ENCODE results near the gene HOPX. TPM values are rescaled to one million over a fixed set of nuclear protein-coding genes. Genes with fewer than 3 reads are reported as not detected.

The HOPX gene
- total RNA-seq, 1 donor from 2014 or later = 42.1 TPM

DNA sequence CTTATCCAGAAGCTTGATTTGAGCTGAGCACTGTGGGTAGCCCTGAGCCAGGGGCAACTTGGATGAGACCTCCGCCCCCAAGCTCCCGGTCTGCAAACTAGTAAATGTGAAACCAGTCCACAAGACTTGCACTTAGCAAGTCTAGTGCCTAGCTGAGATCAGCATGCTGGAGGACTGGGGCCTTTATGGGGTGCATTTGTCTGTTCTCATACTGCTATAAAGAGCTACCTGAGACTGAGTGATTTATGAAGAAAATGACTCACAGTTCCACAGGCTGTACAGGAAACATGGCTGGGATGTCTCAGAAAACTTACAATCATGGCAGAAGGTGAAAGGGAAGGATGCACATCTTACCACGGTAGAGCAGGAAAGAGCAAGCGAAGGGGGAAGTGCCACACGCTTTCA, 42.1 kb upstream of the HOPX start:
- Mint-ChIP-seq H3K4me1 (ENCODE audit: unreplicated experiment) (peaks cover 4% of the 10 kb centered on the region), H3K27me3 (no peaks in the 10 kb centered on the region), H3K4me3 (no peak overlapping the region), H3K27ac (no peak overlapping the region), H3K9me3 (no peaks in the 10 kb centered on the region), H3K36me3 (no peaks in the 10 kb centered on the region)
- TF ChIP-seq, protein P1, sequence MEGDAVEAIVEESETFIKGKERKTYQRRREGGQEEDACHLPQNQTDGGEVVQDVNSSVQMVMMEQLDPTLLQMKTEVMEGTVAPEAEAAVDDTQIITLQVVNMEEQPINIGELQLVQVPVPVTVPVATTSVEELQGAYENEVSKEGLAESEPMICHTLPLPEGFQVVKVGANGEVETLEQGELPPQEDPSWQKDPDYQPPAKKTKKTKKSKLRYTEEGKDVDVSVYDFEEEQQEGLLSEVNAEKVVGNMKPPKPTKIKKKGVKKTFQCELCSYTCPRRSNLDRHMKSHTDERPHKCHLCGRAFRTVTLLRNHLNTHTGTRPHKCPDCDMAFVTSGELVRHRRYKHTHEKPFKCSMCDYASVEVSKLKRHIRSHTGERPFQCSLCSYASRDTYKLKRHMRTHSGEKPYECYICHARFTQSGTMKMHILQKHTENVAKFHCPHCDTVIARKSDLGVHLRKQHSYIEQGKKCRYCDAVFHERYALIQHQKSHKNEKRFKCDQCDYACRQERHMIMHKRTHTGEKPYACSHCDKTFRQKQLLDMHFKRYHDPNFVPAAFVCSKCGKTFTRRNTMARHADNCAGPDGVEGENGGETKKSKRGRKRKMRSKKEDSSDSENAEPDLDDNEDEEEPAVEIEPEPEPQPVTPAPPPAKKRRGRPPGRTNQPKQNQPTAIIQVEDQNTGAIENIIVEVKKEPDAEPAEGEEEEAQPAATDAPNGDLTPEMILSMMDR (conservative IDR thresholded peaks at IDR 0.05) = no peak
- DNase-seq (ENCODE audit: extremely low spot score, unreplicated experiment) = no peak

GRCh38 chr4:56708146-56708545, 27.1 kb upstream of the HOPX start:
- H3K27me3 Mint-ChIP-seq = no peaks in the 10 kb centered on the region
- no peaks in the 10 kb centered on the region for H3K36me3 Mint-ChIP-seq
- no peak for DNase-seq (ENCODE audit: extremely low spot score, unreplicated experiment)
- no peaks in the 10 kb centered on the region for H3K9me3 Mint-ChIP-seq
- H3K27ac Mint-ChIP-seq = no peak overlapping the region
- no peaks in the 10 kb centered on the region for H3K4me1 Mint-ChIP-seq (ENCODE audit: unreplicated experiment)
- TF ChIP-seq, protein P1 (conservative IDR thresholded peaks at IDR 0.05) = no peak
- no peak overlapping the region for H3K4me3 Mint-ChIP-seq

DNA sequence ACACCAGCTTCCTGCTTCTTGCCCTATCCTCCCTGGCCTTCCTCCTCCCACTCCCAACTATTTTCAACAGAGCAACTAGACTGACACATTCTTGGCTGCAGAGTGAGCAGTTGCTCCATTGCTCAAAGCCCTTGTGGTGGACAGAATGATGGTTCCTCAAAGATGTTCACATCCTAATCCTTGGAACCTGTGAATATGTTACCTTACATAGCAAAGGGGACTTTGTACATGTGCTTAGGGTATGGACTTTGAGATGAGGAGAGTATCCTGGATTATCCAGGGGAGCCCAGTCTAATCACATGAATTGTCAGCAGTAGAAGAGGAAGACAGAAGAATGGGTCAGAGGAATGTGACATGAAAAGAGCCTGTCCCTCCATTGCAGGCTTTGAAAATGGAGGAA, 24.9 kb upstream of the HOPX start:
- no peak overlapping the region for H3K4me3 Mint-ChIP-seq
- no peaks in the 10 kb centered on the region for H3K27me3 Mint-ChIP-seq
- no peak overlapping the region for H3K27ac Mint-ChIP-seq
- H3K36me3 Mint-ChIP-seq = no peaks in the 10 kb centered on the region
- no peaks in the 10 kb centered on the region for H3K4me1 Mint-ChIP-seq (ENCODE audit: unreplicated experiment)
- DNase-seq (ENCODE audit: extremely low spot score, unreplicated experiment) = no peak
- TF ChIP-seq, protein P1 (conservative IDR thresholded peaks at IDR 0.05) = no peak
- H3K9me3 Mint-ChIP-seq = no peaks in the 10 kb centered on the region

DNA sequence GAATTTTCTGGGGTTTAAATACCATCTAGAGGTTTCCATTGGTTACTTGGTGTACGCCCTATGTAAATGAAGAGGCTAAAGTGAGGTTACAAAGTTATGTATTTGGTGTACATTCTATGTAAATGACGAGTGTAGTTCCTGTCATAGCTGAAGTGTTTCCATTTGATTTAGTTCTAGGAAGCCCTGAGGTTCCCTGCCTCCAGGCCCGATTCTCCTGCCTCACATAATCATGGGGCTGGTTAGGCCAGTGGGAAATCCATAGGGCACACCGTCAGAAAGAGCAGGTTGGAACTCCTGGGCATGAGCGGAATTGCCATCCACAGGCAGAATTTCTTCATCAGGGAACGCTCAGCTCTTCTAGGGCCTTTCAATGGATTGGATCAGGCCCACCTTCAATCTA, 24.2 kb upstream of the HOPX start:
- Mint-ChIP-seq H3K27ac (no peak overlapping the region), H3K4me1 (ENCODE audit: unreplicated experiment) (no peaks in the 10 kb centered on the region), H3K9me3 (no peaks in the 10 kb centered on the region), H3K36me3 (no peaks in the 10 kb centered on the region), H3K27me3 (no peaks in the 10 kb centered on the region), H3K4me3 (no peak overlapping the region)
- DNase-seq (ENCODE audit: extremely low spot score, unreplicated experiment) = no peak
- TF ChIP-seq, protein P1 (conservative IDR thresholded peaks at IDR 0.05) = no peak

DNA sequence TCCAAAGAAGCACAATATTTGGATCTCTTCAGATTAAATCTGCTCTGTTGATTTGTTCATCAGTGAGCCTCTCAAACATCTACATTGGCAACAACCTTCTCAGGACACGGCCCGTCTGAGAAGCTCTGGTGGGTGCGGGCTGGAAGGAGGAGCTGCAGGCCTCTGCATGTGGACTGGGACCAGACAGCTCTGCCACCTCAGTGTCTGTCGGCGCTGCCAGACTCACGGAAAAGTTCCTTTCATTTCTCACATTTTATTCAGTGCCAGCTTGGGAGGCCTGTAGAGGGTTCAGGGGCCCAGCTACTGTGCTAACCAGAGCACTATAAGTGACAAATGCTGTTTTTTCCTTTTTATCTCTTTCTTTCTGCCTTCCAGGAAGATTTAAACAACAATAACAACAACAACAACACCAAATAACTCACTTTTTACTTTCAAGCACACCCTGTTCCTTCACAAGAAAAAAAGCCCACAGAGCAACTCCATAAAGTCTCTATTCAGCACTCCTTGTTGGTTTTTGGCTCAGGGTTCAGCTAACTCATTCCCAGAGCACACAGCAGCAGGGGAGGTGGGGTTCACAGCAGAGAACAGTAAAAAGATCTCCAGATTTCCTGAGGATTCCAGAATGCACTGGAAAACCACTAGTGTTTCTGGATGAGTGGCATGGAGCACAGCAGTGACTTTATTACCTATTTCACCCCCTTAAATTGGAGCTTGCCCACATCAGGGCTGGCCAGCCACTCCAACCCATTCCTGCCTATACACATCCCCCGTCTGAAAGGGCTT, 23.2 kb upstream of the HOPX start:
- TF ChIP-seq, protein P1 (conservative IDR thresholded peaks at IDR 0.05) = no peak
- no peak for DNase-seq (ENCODE audit: extremely low spot score, unreplicated experiment)
- Mint-ChIP-seq H3K27me3 (no peaks in the 10 kb centered on the region), H3K36me3 (no peaks in the 10 kb centered on the region), H3K27ac (no peak overlapping the region), H3K4me3 (no peak overlapping the region), H3K9me3 (no peaks in the 10 kb centered on the region), H3K4me1 (ENCODE audit: unreplicated experiment) (no peaks in the 10 kb centered on the region)

Data from type B pancreatic cell (in vitro differentiated cells).